GM12878 (cell line): ENCODE results near the gene FASN. TPM values are rescaled to one million over a fixed set of nuclear protein-coding genes. Genes with fewer than 3 reads are reported as not detected.

ENCODE experiments used
- ATAC-seq: fragments of 200-7000 bp; cut with Tn5 transposase; 3 replicates; pipeline ENCODE4 v1.9.1; 2020; ENCODE audit warnings: mild to moderate bottlenecking, moderate library complexity
- BruUV-seq: library from RNA; stranded (reverse); fragments of 400-500 nt; replicated peaks from 2 replicates; lab custom pipeline; 2021; lab: Mats Ljungman, UMichigan
- CTCF ChIA-PET: fragments of 300-600 bp; sonication (Branson Sonifier 250); formaldehyde crosslinking; extraction: SDS; loops from one replicate; lab custom pipeline; 2021; ENCODE audit warnings: inconsistent platforms; lab: Yijun Ruan, JAX
- POLR2A ChIA-PET: fragments of 350-600 bp; formaldehyde crosslinking; extraction: SDS; loops from one replicate; lab custom pipeline; 2021; ENCODE audit warnings: inconsistent platforms; lab: Charles Lee
- RAD21 ChIA-PET: fragments of 300-600 bp; sonication (Branson Sonifier 250); formaldehyde crosslinking; loops from one replicate; lab custom pipeline; 2023; ENCODE audit warnings: antibody characterized with exemption; ENCODE audit not compliant: unreplicated experiment; lab: Charles Lee
- SMC1A ChIA-PET: fragments of 300-600 bp; sonication (Branson Sonifier 250); formaldehyde crosslinking; loops from one replicate; lab custom pipeline; 2023; ENCODE audit not compliant: unreplicated experiment, uncharacterized antibody; lab: Charles Lee
- DNase-seq: peaks from one replicate; pipeline ENCODE4 v3.0.0-alpha.2; 2011; ENCODE audit warnings: low read depth, low spot score
- FAIRE-seq: peaks from 3 replicates; lab custom pipeline; 2011; peaks lifted over from hg19 to GRCh38; lab: Jason Lieb, UNC
- H2AFZ ChIP-seq: 2 replicates; pipeline ENCODE4 v1.6.0; 2011; ENCODE audit warnings: low read depth, low read length, control low read depth; ENCODE audit not compliant: control insufficient read depth
- H3K27ac ChIP-seq: 2 replicates; pipeline ENCODE4 v1.5.1; 2011; ENCODE audit warnings: control low read depth; ENCODE audit not compliant: control insufficient read depth, insufficient read depth
- H3K27me3 ChIP-seq, 2 experiments: replicated peaks in 1 of 2; 2 replicates each; pipeline versions ENCODE4 v1.6.0 to v1.6.1; 2011; ENCODE audit warnings: low read length in 1 of 2; ENCODE audit not compliant: control insufficient read depth in 2 of 2, insufficient read depth in 2 of 2
- H3K36me3 ChIP-seq, 2 experiments: 2 replicates each; pipeline ENCODE4 v1.5.1; 2011; ENCODE audit warnings: low read length in 1 of 2; ENCODE audit not compliant: control insufficient read depth in 2 of 2, insufficient read depth in 2 of 2
- H3K4me1 ChIP-seq: 2 replicates; pipeline ENCODE4 v1.6.1; 2011; ENCODE audit warnings: mild to moderate bottlenecking, low read length, moderate library complexity, mixed read lengths; ENCODE audit not compliant: control insufficient read depth, insufficient read depth
- H3K4me2 ChIP-seq: 2 replicates; pipeline ENCODE4 v1.6.0; 2011; ENCODE audit warnings: control low read depth; ENCODE audit not compliant: control insufficient read depth, insufficient read depth
- H3K4me3 ChIP-seq: fragments of 200-600 bp; sonication (generic); 2 replicates; pipeline ENCODE4 v1.5.1; 2016
- H3K79me2 ChIP-seq: 2 replicates; pipeline ENCODE4 v1.6.0; 2011; ENCODE audit warnings: low read length; ENCODE audit not compliant: control insufficient read depth, insufficient read depth
- H3K9ac ChIP-seq: 2 replicates; pipeline ENCODE4 v1.8.0; 2011; ENCODE audit warnings: low read length, control low read depth, mixed read lengths; ENCODE audit not compliant: control insufficient read depth, insufficient read depth
- H3K9me3 ChIP-seq: replicated peaks from 3 replicates; pipeline ENCODE4 v1.5.1; 2011; ENCODE audit warnings: mild to moderate bottlenecking, low read length; ENCODE audit not compliant: control insufficient read depth, insufficient read depth
- H4K20me1 ChIP-seq: 2 replicates; pipeline ENCODE4 v1.6.0; 2011; ENCODE audit not compliant: control insufficient read depth, insufficient read depth
- CEBPB ChIP-seq, 2 experiments: fragments of 150-350 bp in 1 of 2; IDR thresholded peaks; 2 replicates each; pipeline ENCODE4 v1.6.1; 2012 to 2014; ENCODE audit warnings: low read depth in 2 of 2, low read length in 2 of 2, borderline replicate concordance in 1 of 2, inconsistent platforms in 1 of 2
- GATAD2B ChIP-seq: fragments of 450-650 bp; conservative IDR thresholded peaks from 2 replicates; pipeline ENCODE4 v1.6.1; 2017; ENCODE audit warnings: low read depth, mild to moderate bottlenecking, moderate library complexity
- IRF5 ChIP-seq: fragments of 450-650 bp; IDR thresholded peaks from 2 replicates; pipeline ENCODE4 v1.6.1; 2017; ENCODE audit warnings: borderline replicate concordance
- KLF5 ChIP-seq: fragments of 450-650 bp; IDR thresholded peaks from 2 replicates; pipeline ENCODE4 v1.6.1; 2014; ENCODE audit warnings: mild to moderate bottlenecking; ENCODE audit not compliant: partially characterized antibody
- NR2C2 ChIP-seq: IDR thresholded peaks from 2 replicates; pipeline ENCODE4 v1.6.1; 2011; ENCODE audit warnings: borderline replicate concordance, low read depth; ENCODE audit not compliant: control insufficient read depth, insufficient read length
- PAX5 ChIP-seq: IDR thresholded peaks from 2 replicates; pipeline ENCODE4 v1.6.1; 2011; ENCODE audit warnings: low read depth, low read length, borderline replicate concordance
- ZZZ3 ChIP-seq: IDR thresholded peaks from 2 replicates; pipeline ENCODE4 v1.6.1; 2011; ENCODE audit warnings: low read depth; ENCODE audit not compliant: control insufficient read depth, insufficient read length
- WGBS: methylation state at CpG from one replicate; pipeline ENCODE4 v1.1.6; 2016; ENCODE audit warnings: low lambda C conversion rate; ENCODE audit not compliant: insufficient replicate concordance, insufficient coverage; ENCODE audit errors: missing lambda C conversion rate; 5-methylcytosine and 5-hydroxymethylcytosine counted together
- in situ Hi-C: fragments of 300-500 bp; cut with MboI; formaldehyde crosslinking; loops from 9 replicates; pipeline ENCODE4 v1.14.3; 2018; ENCODE audit warnings: mixed read lengths
- intact Hi-C: fragments of 100-400 bp; cut with micrococcal nuclease; formaldehyde crosslinking; loops from one replicate; pipeline ENCODE4 v1.14.2; 2022; ENCODE audit not compliant: unreplicated experiment
- polyA plus RNA-seq, 11 experiments: library from polyadenylated mRNA; depleted of rRNA in 4 of 11; unstranded in 6 of 11; stranded (reverse) in 5 of 11; fragments of >200 nt; fragmentation: Nextera tagmentation in 4 of 11; fragmentation: Illumina TruSeq in 1 of 11; extraction: Ambion mirVana in 4 of 11; extraction: Trizol in 1 of 11; gene quantifications; 1 replicate in 1 of 11; 2 replicates in 10 of 11; pipeline versions ENCODE4 v1.2.1 to v1.2.3, GENCODE V29; 2011 to 2016; ENCODE audit warnings: inconsistent platforms in 2 of 11, missing spikeins in 2 of 11, low read depth in 1 of 11
- total RNA-seq, 4 experiments: library from RNA; depleted of rRNA in 3 of 4; stranded (reverse); fragments of >200 nt in 3 of 4; fragmentation: Illumina TruSeq in 1 of 4; extraction: Trizol in 1 of 4; gene quantifications; 2 replicates each; pipeline versions ENCODE4 v1.2.1 to v1.2.3, GENCODE V29; 2013 to 2021
- TF ChIP-seq, protein P1 (sequence below): fragments of 450-650 bp; formaldehyde crosslinking; IDR thresholded peaks from 2 replicates; pipeline ENCODE4 v1.5.0; 2022; ENCODE audit warnings: mild to moderate bottlenecking, missing genetic modification characterization

FASN gene
- total and polyA plus RNA-seq, 10 of the 15 experiments (the other 5 are each of a cell fraction or from before 2014, with no cell fraction given) = 0.19 to 333 (median 30.4) TPM

DNA sequence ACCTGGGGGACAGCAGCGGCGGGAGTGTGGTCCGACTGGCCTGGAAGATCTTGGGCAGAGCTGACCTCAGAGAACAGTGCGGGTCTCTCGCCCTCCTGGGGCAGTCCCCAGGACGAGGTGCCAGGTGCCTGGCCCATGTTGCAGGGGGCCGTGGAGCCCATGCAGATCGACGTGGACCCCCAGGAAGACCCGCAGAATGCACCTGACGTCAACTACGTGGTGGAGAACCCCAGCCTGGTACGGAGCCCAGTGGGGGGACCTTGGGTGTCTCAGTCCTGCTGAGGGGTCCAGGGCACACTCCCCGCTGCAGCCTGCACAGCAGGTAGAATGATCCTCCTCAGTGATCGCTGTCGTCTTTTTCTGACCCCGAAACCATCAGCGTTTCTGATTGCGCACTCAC, 44.9 kb downstream of the FASN start:
- ATAC-seq = no peak
- 61% methylated on average over 16 of the region's 19 CpGs for WGBS
- no peak for DNase-seq
- Histone ChIP-seq H3K36me3 (peaks cover 0 to 17% of the 10 kb centered on the region in 2 experiments), H3K4me1 (peaks cover 4% of the 10 kb centered on the region), H3K27ac (no peak overlapping the region), H3K4me3 (peak overlapping the region; percentile 83; the same call in 1 of the 2 replicates), H3K79me2 (peaks cover 14% of the 10 kb centered on the region), H3K4me2 (peak overlapping the region; percentile 64), H3K9me3 (no peaks in the 10 kb centered on the region), H3K27me3 (no peaks in the 10 kb centered on the region), H2AFZ (no peak overlapping the region), H4K20me1 (no peaks in the 10 kb centered on the region), H3K9ac (peak overlapping the region; percentile 80; the same call in 1 of the 2 replicates)
- POLR2A ChIA-PET = interaction anchor here (0.5 kb wide), 1 partner anchor 17 kb away, joined by 3 read pairs; no protein-coding TSS in a partner anchor
- FAIRE-seq = no peak
- RAD21 ChIA-PET = no interaction called here
- intact Hi-C loops (loop anchor here (5.0 kb wide), 1 partner anchor 44 kb away; the partner anchor contains the start of gene FASN), in situ Hi-C loops (no loop called here)
- TF ChIP-seq GATAD2B = no peak
- no peak for TF ChIP-seq IRF5
- CTCF ChIA-PET = no interaction called here
- SMC1A ChIA-PET = no interaction called here
- no TSS peak for BruUV-seq

- no peaks in the 10 kb centered on the region for H4K20me1 ChIP-seq
- peak overlapping the region; percentile 80 for H3K9ac ChIP-seq
- H3K4me2 ChIP-seq = peak overlapping the region; percentile 64
- H3K9me3 ChIP-seq = no peaks in the 10 kb centered on the region
- H3K27ac ChIP-seq = peak overlapping the region; percentile 52; the same call in 1 of the 2 replicates
- no peak overlapping the region for H2AFZ ChIP-seq
- in situ Hi-C loops = no loop called here
- no peaks in the 10 kb centered on the region for H3K27me3 ChIP-seq
- FAIRE-seq = no peak
- ChIA-PET SMC1A (interaction anchor here (0.7 kb wide), 1 partner anchor 20 kb away, joined by 3 read pairs; no protein-coding TSS in a partner anchor), POLR2A (no interaction called here)
- peaks cover 4% of the 10 kb centered on the region for H3K4me1 ChIP-seq
- peaks cover 0 to 17% of the 10 kb centered on the region in 2 experiments for H3K36me3 ChIP-seq
- intact Hi-C loops = loop anchor here (5.0 kb wide), 1 partner anchor 45 kb away; the partner anchor contains the start of gene FASN
- TF ChIP-seq, protein P1, sequence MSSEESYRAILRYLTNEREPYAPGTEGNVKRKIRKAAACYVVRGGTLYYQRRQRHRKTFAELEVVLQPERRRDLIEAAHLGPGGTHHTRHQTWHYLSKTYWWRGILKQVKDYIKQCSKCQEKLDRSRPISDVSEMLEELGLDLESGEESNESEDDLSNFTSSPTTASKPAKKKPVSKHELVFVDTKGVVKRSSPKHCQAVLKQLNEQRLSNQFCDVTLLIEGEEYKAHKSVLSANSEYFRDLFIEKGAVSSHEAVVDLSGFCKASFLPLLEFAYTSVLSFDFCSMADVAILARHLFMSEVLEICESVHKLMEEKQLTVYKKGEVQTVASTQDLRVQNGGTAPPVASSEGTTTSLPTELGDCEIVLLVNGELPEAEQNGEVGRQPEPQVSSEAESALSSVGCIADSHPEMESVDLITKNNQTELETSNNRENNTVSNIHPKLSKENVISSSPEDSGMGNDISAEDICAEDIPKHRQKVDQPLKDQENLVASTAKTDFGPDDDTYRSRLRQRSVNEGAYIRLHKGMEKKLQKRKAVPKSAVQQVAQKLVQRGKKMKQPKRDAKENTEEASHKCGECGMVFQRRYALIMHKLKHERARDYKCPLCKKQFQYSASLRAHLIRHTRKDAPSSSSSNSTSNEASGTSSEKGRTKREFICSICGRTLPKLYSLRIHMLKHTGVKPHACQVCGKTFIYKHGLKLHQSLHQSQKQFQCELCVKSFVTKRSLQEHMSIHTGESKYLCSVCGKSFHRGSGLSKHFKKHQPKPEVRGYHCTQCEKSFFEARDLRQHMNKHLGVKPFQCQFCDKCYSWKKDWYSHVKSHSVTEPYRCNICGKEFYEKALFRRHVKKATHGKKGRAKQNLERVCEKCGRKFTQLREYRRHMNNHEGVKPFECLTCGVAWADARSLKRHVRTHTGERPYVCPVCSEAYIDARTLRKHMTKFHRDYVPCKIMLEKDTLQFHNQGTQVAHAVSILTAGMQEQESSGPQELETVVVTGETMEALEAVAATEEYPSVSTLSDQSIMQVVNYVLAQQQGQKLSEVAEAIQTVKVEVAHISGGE (CRISPR knock-in tag) = no peak
- TF ChIP-seq PAX5 = no peak
- TF ChIP-seq KLF5 = no peak
- no peak for TF ChIP-seq CEBPB (IDR thresholded peaks at IDR 0.05; ENCODE audit: borderline replicate concordance in 1 of 2, low read depth in 2 of 2, low read length in 2 of 2)
- TF ChIP-seq NR2C2 = no peak
- TF ChIP-seq ZZZ3 = no peak
- TF ChIP-seq, all 136 proteins: peak for 0
- ATAC-seq = no peak
- Histone ChIP-seq H3K4me3 (peak overlapping the region; percentile 83), H3K79me2 (peaks cover 14% of the 10 kb centered on the region)
- WGBS = 10% methylated on average over 19 of the region's 19 CpGs
- ChIA-PET RAD21 (interaction anchor here (1.0 kb wide), 1 partner anchor 53 kb away, joined by 3 read pairs; no protein-coding TSS in a partner anchor), CTCF (no interaction called here)
- no TSS peak for BruUV-seq
- no peak for DNase-seq
These were observed 45.4 kb downstream of the FASN start for GRCh38 chr17:82052638-82053059.
